GM19467 (cell line): ENCODE measurements around the gene PLTP.
"Not testable (repeated sequence)": the region's sequence is repeated elsewhere in the genome, so short reads cannot be mapped to it uniquely, and the experiment has no call there.

Source experiments
- ATAC-seq: cut with Tn5 transposase; IDR thresholded peaks from one replicate; pipeline ENCODE4 v1.9.1; 2021; ENCODE audit warnings: mild to moderate bottlenecking, moderate library complexity; ENCODE audit not compliant: unreplicated experiment

PLTP gene

GRCh38 chr20:45880988-45881788 lies 30.8 kb downstream of the PLTP start, which contains the start of gene ZSWIM1:
Gene ZSWIM1 (plus strand): TSS chr20:45881227. CDS start chr20:45882593, 1,366 bp downstream.
- peak; percentile 96 for ATAC-seq

- no peak for ATAC-seq
Measured at GRCh38 chr20:45878076-45878761, 33.7 kb downstream of the PLTP start.

- no peak for ATAC-seq
Measured at GRCh38 chr20:45874576-45874975, 37.4 kb downstream of the PLTP start.

GRCh38 chr20:45874104-45874481 lies 37.9 kb downstream of the PLTP start:
- not testable (repeated sequence) for ATAC-seq

- ATAC-seq, result no peak
Measured at GRCh38 chr20:45873409-45874103, 38.4 kb downstream of the PLTP start.

GRCh38 chr20:45872626-45873025 lies 39.3 kb downstream of the PLTP start:
- no peak for ATAC-seq

- ATAC-seq, result no peak
Measured at GRCh38 chr20:45867819-45868176, 44.2 kb downstream of the PLTP start.

- ATAC-seq, result no peak
Measured at GRCh38 chr20:45867136-45867818, 44.7 kb downstream of the PLTP start.

GRCh38 chr20:45866454-45866853 lies 45.5 kb downstream of the PLTP start:
- ATAC-seq, result no peak

- ATAC-seq, result no peak
Measured at GRCh38 chr20:45863543-45864470, 48.1 kb downstream of the PLTP start.

GRCh38 chr20:45861221-45862075 lies 50.5 kb downstream of the PLTP start:
- ATAC-seq, result no peak

GRCh38 chr20:45860560-45861220 lies 51.3 kb downstream of the PLTP start:
- no peak for ATAC-seq

- ATAC-seq, result no peak
Measured at GRCh38 chr20:45859916-45860315, 52.0 kb downstream of the PLTP start.

GRCh38 chr20:45857882-45858216 lies 54.1 kb downstream of the PLTP start:
- peak; percentile 4 for ATAC-seq

- peak; percentile 96 for ATAC-seq
Measured at GRCh38 chr20:45857114-45857881, 54.7 kb downstream of the PLTP start, which contains the start of the genes ACOT8 and ZSWIM3. Gene ACOT8 (minus strand): TSS chr20:45857392. CDS start chr20:45857315, 77 bp downstream. Gene ZSWIM3 (plus strand): TSS chr20:45857614. CDS start chr20:45857826, 212 bp downstream.

- no peak for ATAC-seq
Measured at GRCh38 chr20:45853484-45853883, 58.5 kb downstream of the PLTP start.

- ATAC-seq, result no peak
Measured at GRCh38 chr20:45852326-45852725, 59.6 kb downstream of the PLTP start.

- no peak for ATAC-seq
Measured at GRCh38 chr20:45851501-45851900, 60.5 kb downstream of the PLTP start.
